Uterus (tissue), 2 donors: ENCODE measurements around the gene PKN3.

Experiments used
- POLR2A ChIP-seq, 2 donors: fragments of 450-650 bp; IDR thresholded peaks; one replicate each; pipeline ENCODE4 v1.6.1; 2016; ENCODE audit warnings: antibody characterized with exemption in 2 of 2, mild to moderate bottlenecking in 1 of 2, moderate library complexity in 1 of 2
- TF ChIP-seq, protein P1 (sequence below), 4 experiments: fragments of 200-600 bp in 2 of 4; fragments of 450-650 bp in 2 of 4; sonication (generic) in 2 of 4; IDR thresholded peaks; one replicate each; pipeline ENCODE4 v1.5.1; 2016 to 2019; ENCODE audit warnings: antibody characterized with exemption in 4 of 4, mild to moderate bottlenecking in 2 of 4, moderate library complexity in 1 of 4

DNA sequence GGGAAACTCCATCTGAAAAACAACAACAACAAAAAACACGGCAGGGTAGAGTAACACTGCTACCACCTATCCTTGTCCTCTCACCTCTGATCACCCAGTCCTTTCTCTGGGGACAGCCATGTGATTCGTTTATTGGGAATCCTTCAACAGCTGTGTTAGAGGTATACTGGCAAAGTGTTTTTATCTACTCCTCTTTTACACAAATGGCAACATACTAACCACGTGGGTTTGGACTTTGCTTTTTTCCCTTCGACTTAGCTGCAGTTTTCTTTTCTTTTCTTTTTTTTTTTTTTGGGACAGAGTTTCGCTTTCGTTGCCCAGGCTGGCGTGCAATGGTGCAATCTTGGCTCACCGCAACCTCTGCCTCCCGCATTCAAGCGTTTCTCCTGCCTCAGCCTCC lies 24.5 kb upstream of the PKN3 start:
- TF ChIP-seq, protein P1, sequence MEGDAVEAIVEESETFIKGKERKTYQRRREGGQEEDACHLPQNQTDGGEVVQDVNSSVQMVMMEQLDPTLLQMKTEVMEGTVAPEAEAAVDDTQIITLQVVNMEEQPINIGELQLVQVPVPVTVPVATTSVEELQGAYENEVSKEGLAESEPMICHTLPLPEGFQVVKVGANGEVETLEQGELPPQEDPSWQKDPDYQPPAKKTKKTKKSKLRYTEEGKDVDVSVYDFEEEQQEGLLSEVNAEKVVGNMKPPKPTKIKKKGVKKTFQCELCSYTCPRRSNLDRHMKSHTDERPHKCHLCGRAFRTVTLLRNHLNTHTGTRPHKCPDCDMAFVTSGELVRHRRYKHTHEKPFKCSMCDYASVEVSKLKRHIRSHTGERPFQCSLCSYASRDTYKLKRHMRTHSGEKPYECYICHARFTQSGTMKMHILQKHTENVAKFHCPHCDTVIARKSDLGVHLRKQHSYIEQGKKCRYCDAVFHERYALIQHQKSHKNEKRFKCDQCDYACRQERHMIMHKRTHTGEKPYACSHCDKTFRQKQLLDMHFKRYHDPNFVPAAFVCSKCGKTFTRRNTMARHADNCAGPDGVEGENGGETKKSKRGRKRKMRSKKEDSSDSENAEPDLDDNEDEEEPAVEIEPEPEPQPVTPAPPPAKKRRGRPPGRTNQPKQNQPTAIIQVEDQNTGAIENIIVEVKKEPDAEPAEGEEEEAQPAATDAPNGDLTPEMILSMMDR (IDR thresholded peaks at IDR 0.05) = no peak
- TF ChIP-seq POLR2A (IDR thresholded peaks at IDR 0.05) = no peak
